H1 (cell line): ENCODE measurements around the gene CACNA1D. TPM values are rescaled to one million over a fixed set of nuclear protein-coding genes. Genes with fewer than 3 reads are reported as not detected.

Experiments used
- BACH1 ChIP-seq: IDR thresholded peaks from 2 replicates; pipeline ENCODE4 v1.6.1; 2012; ENCODE audit warnings: low read length, improper control_type of control experiment
- BCL11A ChIP-seq, 2 experiments: IDR thresholded peaks; one replicate each; pipeline ENCODE4 v1.6.1; 2011; ENCODE audit warnings: low read depth in 2 of 2, low read length in 2 of 2, mild to moderate bottlenecking in 2 of 2
- BRCA1 ChIP-seq: IDR thresholded peaks from 2 replicates; pipeline ENCODE4 v1.6.1; 2012; ENCODE audit warnings: low read depth, low read length, improper control_type of control experiment
- CHD7 ChIP-seq: fragments of 300-600 bp; sonication (generic); IDR thresholded peaks from 2 replicates; pipeline ENCODE4 v1.7.1; 2012; ENCODE audit warnings: low read length, moderate library complexity, mild to moderate bottlenecking, inconsistent platforms; ENCODE audit not compliant: insufficient replicate concordance
- E2F6 ChIP-seq: IDR thresholded peaks from 2 replicates; pipeline ENCODE4 v1.6.1; 2012; ENCODE audit warnings: inconsistent platforms
- EGR1 ChIP-seq: IDR thresholded peaks from 2 replicates; pipeline ENCODE4 v1.6.1; 2011; ENCODE audit warnings: low read depth, low read length, borderline replicate concordance
- HDAC6 ChIP-seq: IDR thresholded peaks from one replicate; pipeline ENCODE4 v1.7.1; 2012; ENCODE audit warnings: low read depth, mild to moderate bottlenecking, inconsistent platforms, low read length, moderate library complexity
- JUN ChIP-seq: IDR thresholded peaks from 2 replicates; pipeline ENCODE4 v1.6.1; 2011; ENCODE audit warnings: low read depth, mild to moderate bottlenecking, improper control_type of control experiment, low read length
- MAFK ChIP-seq: IDR thresholded peaks from 2 replicates; pipeline ENCODE4 v1.6.1; 2012; ENCODE audit warnings: low read depth, mild to moderate bottlenecking, improper control_type of control experiment, low read length
- RBBP5 ChIP-seq: IDR thresholded peaks from 2 replicates; pipeline ENCODE4 v1.7.1; 2012; ENCODE audit warnings: low read depth, mild to moderate bottlenecking, inconsistent platforms, low read length, moderate library complexity, borderline replicate concordance
- SIN3A ChIP-seq, 2 experiments: IDR thresholded peaks in 1 of 2; conservative IDR thresholded peaks in 1 of 2; 2 replicates each; pipeline ENCODE4 v1.6.1; 2011 to 2012; ENCODE audit warnings: low read length in 2 of 2, improper control_type of control experiment in 1 of 2, low read depth in 1 of 2, mild to moderate bottlenecking in 1 of 2
- SIRT6 ChIP-seq: IDR thresholded peaks from one replicate; pipeline ENCODE4 v1.7.1; 2012; ENCODE audit warnings: low read length, inconsistent platforms
- polyA plus RNA-seq, 7 experiments: library from polyadenylated mRNA; depleted of rRNA in 3 of 7; stranded (reverse) in 5 of 7; unstranded in 2 of 7; fragments of >200 nt in 5 of 7; fragments of 200-250 nt in 2 of 7; gene quantifications; 1 replicate in 5 of 7; 2 replicates in 1 of 7; 4 replicates in 1 of 7; pipeline versions ENCODE4 v1.2.1 to v1.2.3, GENCODE V29; 2011 to 2013; ENCODE audit warnings: missing spikeins in 2 of 7, mixed read lengths in 2 of 7
- total RNA-seq: library from RNA; stranded (reverse); fragmentation: NEBNext Ultra II Directional; extraction: Animal tissue kit (Norgen Biotek cat#: 25700); gene quantifications from 2 replicates; pipeline ENCODE4 v1.2.1, GENCODE V29; 2021

CACNA1D gene
- total and polyA plus RNA-seq, 2 of the 8 experiments (the other 6 are each of a cell fraction or from before 2014, with no cell fraction given) = 2.0 to 2.9 TPM

- TF ChIP-seq CHD7 (no peak), BACH1 (no peak), BCL11A (IDR thresholded peaks at IDR 0.05; ENCODE audit: low read depth in 2 of 2, low read length in 2 of 2) (no peak), RBBP5 (no peak), E2F6 (no peak), EGR1 (no peak), BRCA1 (no peak), MAFK (no peak), SIRT6 (no peak), HDAC6 (no peak), JUN (no peak), SIN3A (conservative IDR thresholded peaks at IDR 0.05 in 1 of 2, IDR thresholded peaks at IDR 0.05 in 1 of 2; ENCODE audit: low read depth in 1 of 2, low read length in 2 of 2) (no peak)
Observed at GRCh38 chr3:53830944-53831343, 336.5 kb downstream of the CACNA1D start (continued).
